Raji (cell line): ENCODE measurements around the gene TXNDC2.

Experiments
- POLR2A ChIP-seq: IDR thresholded peaks from 2 replicates; pipeline ENCODE4 v1.6.1; 2011; ENCODE audit warnings: low read depth, low read length, control low read depth; ENCODE audit not compliant: insufficient read depth

TXNDC2 gene

GRCh38 chr18:9885170-9886004 is at the start of gene TXNDC2:
TXNDC2 (plus strand) TSS chr18:9885973; CDS start chr18:9886681, 708 bp downstream.
- no peak for TF ChIP-seq POLR2A

GRCh38 chr18:9838144-9838877 is 47.5 kb upstream of the TXNDC2 start:
- no peak for TF ChIP-seq POLR2A

GRCh38 chr18:9839211-9839610 is 46.6 kb upstream of the TXNDC2 start:
- no peak for TF ChIP-seq POLR2A

GRCh38 chr18:9839853-9840252 is 45.9 kb upstream of the TXNDC2 start:
- no peak for TF ChIP-seq POLR2A

- no peak for TF ChIP-seq POLR2A
Observed at GRCh38 chr18:9841752-9842151, 44.0 kb upstream of the TXNDC2 start.

- TF ChIP-seq POLR2A: no peak
Observed at GRCh38 chr18:9842448-9842847, 43.3 kb upstream of the TXNDC2 start.

- no peak for TF ChIP-seq POLR2A
Observed at GRCh38 chr18:9845256-9845655, 40.5 kb upstream of the TXNDC2 start.

- TF ChIP-seq POLR2A: no peak
Observed at GRCh38 chr18:9846162-9846925, 39.4 kb upstream of the TXNDC2 start.

- TF ChIP-seq POLR2A: no peak
Observed at GRCh38 chr18:9848170-9848879, 37.4 kb upstream of the TXNDC2 start.

GRCh38 chr18:9849407-9850283 is 36.1 kb upstream of the TXNDC2 start:
- TF ChIP-seq POLR2A: no peak

- no peak for TF ChIP-seq POLR2A
Observed at GRCh38 chr18:9850309-9850708, 35.5 kb upstream of the TXNDC2 start.

GRCh38 chr18:9851511-9851910 is 34.3 kb upstream of the TXNDC2 start:
- TF ChIP-seq POLR2A: no peak

- TF ChIP-seq POLR2A: no peak
Observed at GRCh38 chr18:9852266-9853081, 33.3 kb upstream of the TXNDC2 start.

- TF ChIP-seq POLR2A: no peak
Observed at GRCh38 chr18:9854801-9855676, 30.7 kb upstream of the TXNDC2 start.
